IMR-90 (cell line): Measurements from ENCODE around the gene LHFPL3. TPM values are rescaled to one million over a fixed set of nuclear protein-coding genes. Genes with fewer than 3 reads are reported as not detected.

Experiments used
- ATAC-seq: fragments of 200-7000 bp; cut with Tn5 transposase; 2 replicates; pipeline ENCODE4 v1.9.1; 2020; ENCODE audit warnings: low read depth, mild to moderate bottlenecking, moderate library complexity
- BruUV-seq: library from RNA; stranded (reverse); fragments of 400-500 nt; replicated peaks from 2 replicates; lab custom pipeline; 2021; lab: Mats Ljungman, UMichigan
- CTCF ChIA-PET: fragments of 300-600 bp; formaldehyde crosslinking; extraction: SDS; loops from one replicate; lab custom pipeline; 2021; ENCODE audit warnings: antibody characterized with exemption; lab: Yijun Ruan, JAX
- POLR2A ChIA-PET: fragments of 300-600 bp; sonication (Branson Sonifier 250); formaldehyde crosslinking; loops from one replicate; lab custom pipeline; 2022; ENCODE audit warnings: antibody characterized with exemption; ENCODE audit not compliant: unreplicated experiment; lab: Charles Lee
- DNase-seq: peaks from one replicate; pipeline ENCODE4 v3.0.0; 2013
- H2AFZ ChIP-seq: replicated peaks from 2 replicates; pipeline ENCODE3; 2013; ENCODE audit warnings: low read length, mild to moderate bottlenecking; ENCODE audit not compliant: poor library complexity
- H2AK5ac ChIP-seq: 2 replicates; pipeline ENCODE4 v1.6.1; 2013; ENCODE audit warnings: low read depth, low read length, inconsistent platforms
- H2AK9ac ChIP-seq: replicated peaks from 2 replicates; pipeline ENCODE3; 2013; ENCODE audit warnings: mild to moderate bottlenecking, low read depth, low read length, moderate library complexity; ENCODE audit not compliant: poor library complexity
- H2BK120ac ChIP-seq: 2 replicates; pipeline ENCODE4 v1.6.1; 2013; ENCODE audit warnings: low read depth, low read length, inconsistent platforms
- H2BK15ac ChIP-seq: 3 replicates; pipeline ENCODE4 v1.6.1; 2013; ENCODE audit warnings: low read depth, low read length, inconsistent platforms
- H2BK20ac ChIP-seq: 2 replicates; pipeline ENCODE4 v1.6.1; 2013; ENCODE audit warnings: low read depth, mild to moderate bottlenecking, inconsistent platforms, low read length, moderate library complexity
- H2BK5ac ChIP-seq: 2 replicates; pipeline ENCODE4 v1.6.1; 2013; ENCODE audit warnings: mild to moderate bottlenecking, low read depth, low read length, inconsistent platforms; ENCODE audit not compliant: poor library complexity, severe bottlenecking
- H3K14ac ChIP-seq: replicated peaks from 2 replicates; pipeline ENCODE4 v1.6.1; 2013; ENCODE audit warnings: low read depth, low read length, inconsistent platforms
- H3K18ac ChIP-seq: 2 replicates; pipeline ENCODE4 v1.6.1; 2013; ENCODE audit warnings: low read depth, low read length, control low read depth
- H3K23ac ChIP-seq: 2 replicates; pipeline ENCODE4 v1.6.1; 2013; ENCODE audit warnings: low read depth, low read length, inconsistent platforms
- H3K27ac ChIP-seq: 2 replicates; pipeline ENCODE4 v1.5.1; 2013; ENCODE audit warnings: mild to moderate bottlenecking, control low read depth, low read length; ENCODE audit not compliant: insufficient read depth
- H3K27me3 ChIP-seq: 2 replicates; pipeline ENCODE4 v1.6.1; 2013; ENCODE audit warnings: low read length; ENCODE audit not compliant: control insufficient read depth, insufficient read depth
- H3K36me3 ChIP-seq: 2 replicates; pipeline ENCODE4 v1.6.1; 2013; ENCODE audit warnings: low read length, mixed read lengths; ENCODE audit not compliant: control insufficient read depth, insufficient read depth
- H3K4ac ChIP-seq: 2 replicates; pipeline ENCODE4 v1.6.1; 2013; ENCODE audit warnings: low read depth, low read length, inconsistent platforms
- H3K4me1 ChIP-seq: 2 replicates; pipeline ENCODE4 v1.6.1; 2013; ENCODE audit warnings: low read length, mixed read lengths; ENCODE audit not compliant: control insufficient read depth, insufficient read depth
- H3K4me2 ChIP-seq: 2 replicates; pipeline ENCODE4 v1.6.1; 2013; ENCODE audit warnings: low read depth, mild to moderate bottlenecking, control low read depth, low read length, moderate library complexity
- H3K4me3 ChIP-seq: 2 replicates; pipeline ENCODE4 v1.5.1; 2013; ENCODE audit warnings: low read depth, mild to moderate bottlenecking, control low read depth, low read length, moderate library complexity; ENCODE audit not compliant: insufficient read depth
- H3K56ac ChIP-seq: 2 replicates; pipeline ENCODE4 v1.6.1; 2013; ENCODE audit warnings: low read length, inconsistent platforms; ENCODE audit not compliant: insufficient read depth; ENCODE audit errors: extremely low read depth
- H3K79me1 ChIP-seq, 2 experiments: 2 replicates each; pipeline ENCODE4 v1.6.1; 2013; ENCODE audit warnings: low read length in 2 of 2, inconsistent platforms in 1 of 2, low read depth in 1 of 2
- H3K9ac ChIP-seq: 2 replicates; pipeline ENCODE4 v1.6.1; 2013; ENCODE audit warnings: low read depth, low read length, control low read depth
- H3K9me1 ChIP-seq: 2 replicates; pipeline ENCODE4 v1.6.1; 2013; ENCODE audit warnings: low read length, inconsistent platforms; ENCODE audit not compliant: insufficient read depth
- H3K9me3 ChIP-seq: 2 replicates; pipeline ENCODE4 v1.6.1; 2013; ENCODE audit warnings: low read length; ENCODE audit not compliant: control insufficient read depth, insufficient read depth
- H4K20me1 ChIP-seq: 2 replicates; pipeline ENCODE4 v1.6.1; 2013; ENCODE audit warnings: low read length, inconsistent platforms; ENCODE audit not compliant: insufficient read depth
- H4K5ac ChIP-seq: 2 replicates; pipeline ENCODE4 v1.6.1; 2013; ENCODE audit warnings: mild to moderate bottlenecking, low read depth, low read length, control low read depth
- H4K8ac ChIP-seq, 2 experiments: 2 replicates each; pipeline ENCODE4 v1.6.1; 2013; ENCODE audit warnings: low read depth in 2 of 2, low read length in 2 of 2, control low read depth in 1 of 2, inconsistent platforms in 1 of 2
- H4K91ac ChIP-seq: 2 replicates; pipeline ENCODE4 v1.6.1; 2013; ENCODE audit warnings: low read depth, low read length, inconsistent platforms; ENCODE audit not compliant: insufficient read depth
- NFE2L2 ChIP-seq: fragments of 150-350 bp; IDR thresholded peaks from 2 replicates; pipeline ENCODE4 v1.6.1; 2016; ENCODE audit warnings: low read depth, mild to moderate bottlenecking, low read length
- WGBS, 2 experiments: methylation state at CpG; one replicate each; pipeline versions ENCODE4 v1.1.5 to v1.1.7; 2013; ENCODE audit warnings: missing lambda C conversion rate in 2 of 2; ENCODE audit not compliant: insufficient read length in 1 of 2; ENCODE audit errors: extremely low coverage in 2 of 2; 5-methylcytosine and 5-hydroxymethylcytosine counted together
- dilution Hi-C: fragments of 300-500 bp; cut with HindIII; formaldehyde crosslinking; loops from one replicate; pipeline ENCODE4 v1.14.3; 2018; ENCODE audit warnings: low sequenced_read_pairs; ENCODE audit not compliant: unreplicated experiment
- in situ Hi-C: fragments of 300-500 bp; cut with MboI; formaldehyde crosslinking; loops from 3 replicates; pipeline ENCODE4 v1.14.3; 2019; ENCODE audit warnings: low sequenced_read_pairs, inconsistent platforms, mixed read lengths
- intact Hi-C: fragments of 100-400 bp; cut with micrococcal nuclease; formaldehyde crosslinking; loops from 2 replicates; pipeline ENCODE4 v1.10.0; 2022
- polyA plus RNA-seq, 3 experiments: library from polyadenylated mRNA; depleted of rRNA; stranded (reverse); fragments of >200 nt; gene quantifications; 2 replicates each; pipeline ENCODE4 v1.2.3, GENCODE V29; 2012; ENCODE audit warnings: low replicate concordance in 1 of 3
- total RNA-seq: library from RNA; depleted of rRNA; stranded (reverse); fragments of >200 nt; gene quantifications from 2 replicates; pipeline ENCODE4 v1.2.3, GENCODE V29; 2012

LHFPL3 gene
- total and polyA plus RNA-seq, 2 of the 4 experiments (the other 2 are of a cell fraction): not detected

GRCh38 chr7:104431930-104432329 lies 103.5 kb downstream of the LHFPL3 start:
- Histone ChIP-seq H2BK20ac (no peak overlapping the region), H3K4ac (no peak overlapping the region), H2BK15ac (no peak overlapping the region), H4K20me1 (no peaks in the 10 kb centered on the region), H3K9ac (no peak overlapping the region), H2BK5ac (no peak overlapping the region), H3K56ac (no peak overlapping the region), H3K14ac (no peak overlapping the region), H2BK120ac (no peak overlapping the region), H3K4me2 (no peak overlapping the region), H3K4me1 (no peaks in the 10 kb centered on the region), H3K4me3 (no peak overlapping the region), H2AK9ac (no peak overlapping the region), H3K18ac (no peak overlapping the region), H3K36me3 (no peaks in the 10 kb centered on the region), H4K8ac (no peak overlapping the region), H3K27ac (no peak overlapping the region), H3K27me3 (no peaks in the 10 kb centered on the region), H3K9me3 (no peaks in the 10 kb centered on the region), H4K91ac (no peak overlapping the region), H3K23ac (no peak overlapping the region), H4K5ac (no peak overlapping the region), H3K9me1 (no peaks in the 10 kb centered on the region), H3K79me1 (no peaks in the 10 kb centered on the region), H2AFZ (no peak overlapping the region), H2AK5ac (no peak overlapping the region)
- ATAC-seq (no peak), DNase-seq (no peak)
- POLR2A ChIA-PET: no interaction called here
- CTCF ChIA-PET: no interaction called here
- in situ Hi-C loops: no loop called here
- 60% methylated on average over 1 of the region's 1 CpG; no CpG with 5 or more reads in 1 of the 2 experiments for WGBS, 2 experiments
- intact Hi-C loops: no loop called here
- dilution Hi-C loops: no loop called here
- TF ChIP-seq NFE2L2: no peak
- no TSS peak for BruUV-seq
